ENCODE results near the gene POLR2I. TPM values are rescaled to one million over a fixed set of nuclear protein-coding genes. Genes with fewer than 3 reads are reported as not detected.

Gene POLR2I
- total and polyA plus RNA-seq, 2 of the 13 experiments (the other 11 are each of a cell fraction or from before 2014, with no cell fraction given): 40.5 to 104 TPM

DNA sequence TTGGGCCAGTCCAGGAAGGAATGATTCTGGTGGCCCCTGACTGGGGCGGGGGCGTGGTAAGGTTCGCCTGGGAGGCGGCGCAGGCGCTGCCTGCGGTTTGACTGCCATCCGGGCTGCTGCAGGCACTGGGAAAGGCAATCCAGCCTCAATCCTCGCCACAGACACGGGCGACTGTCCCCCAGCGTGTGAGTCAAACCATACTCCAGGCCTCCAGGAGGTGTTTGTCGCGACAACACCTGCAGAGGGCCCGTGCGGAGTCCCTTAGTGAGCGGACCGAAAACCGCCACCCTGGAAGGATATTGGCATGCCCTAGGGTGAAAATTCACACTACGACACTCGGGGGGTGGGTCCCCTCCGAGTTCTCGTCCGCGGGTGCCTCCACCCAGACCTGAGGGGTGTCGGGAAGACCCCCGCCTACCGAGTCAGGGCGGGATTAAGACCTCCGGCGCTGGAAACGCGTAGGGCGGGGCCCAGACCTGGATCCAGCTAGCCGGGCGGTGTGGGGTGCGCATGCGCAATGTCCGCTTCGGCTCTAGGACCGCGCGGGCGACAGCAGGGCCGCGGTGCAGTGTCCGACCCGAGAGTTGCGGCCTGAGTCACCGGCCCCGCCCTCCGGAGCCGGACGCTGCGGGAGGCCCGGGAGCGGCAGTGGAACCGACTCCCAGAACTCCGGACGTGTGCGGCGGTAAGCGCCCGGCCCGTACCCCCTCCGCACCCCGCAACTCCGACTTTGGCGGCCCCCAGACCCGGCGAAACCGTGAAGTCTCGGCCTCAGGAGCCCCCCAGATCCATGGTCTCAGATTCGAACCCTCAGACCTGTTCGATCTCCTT is 25.0 kb upstream of the POLR2I start, which contains the start of gene CAPNS1 (continued):
- TF ChIP-seq, protein P1, sequence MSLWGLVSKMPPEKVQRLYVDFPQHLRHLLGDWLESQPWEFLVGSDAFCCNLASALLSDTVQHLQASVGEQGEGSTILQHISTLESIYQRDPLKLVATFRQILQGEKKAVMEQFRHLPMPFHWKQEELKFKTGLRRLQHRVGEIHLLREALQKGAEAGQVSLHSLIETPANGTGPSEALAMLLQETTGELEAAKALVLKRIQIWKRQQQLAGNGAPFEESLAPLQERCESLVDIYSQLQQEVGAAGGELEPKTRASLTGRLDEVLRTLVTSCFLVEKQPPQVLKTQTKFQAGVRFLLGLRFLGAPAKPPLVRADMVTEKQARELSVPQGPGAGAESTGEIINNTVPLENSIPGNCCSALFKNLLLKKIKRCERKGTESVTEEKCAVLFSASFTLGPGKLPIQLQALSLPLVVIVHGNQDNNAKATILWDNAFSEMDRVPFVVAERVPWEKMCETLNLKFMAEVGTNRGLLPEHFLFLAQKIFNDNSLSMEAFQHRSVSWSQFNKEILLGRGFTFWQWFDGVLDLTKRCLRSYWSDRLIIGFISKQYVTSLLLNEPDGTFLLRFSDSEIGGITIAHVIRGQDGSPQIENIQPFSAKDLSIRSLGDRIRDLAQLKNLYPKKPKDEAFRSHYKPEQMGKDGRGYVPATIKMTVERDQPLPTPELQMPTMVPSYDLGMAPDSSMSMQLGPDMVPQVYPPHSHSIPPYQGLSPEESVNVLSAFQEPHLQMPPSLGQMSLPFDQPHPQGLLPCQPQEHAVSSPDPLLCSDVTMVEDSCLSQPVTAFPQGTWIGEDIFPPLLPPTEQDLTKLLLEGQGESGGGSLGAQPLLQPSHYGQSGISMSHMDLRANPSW (CRISPR knock-in tag; IDR thresholded peaks at IDR 0.05; ENCODE audit: borderline replicate concordance): peak; percentile 21; the same call in 1 of the 2 replicates
- TF ChIP-seq KLF11 (CRISPR knock-in tag; IDR thresholded peaks at IDR 0.05) (peak; percentile 71; the same call in 1 of the 2 replicates), TCF7 (IDR thresholded peaks at IDR 0.05; ENCODE audit: low read depth) (no peak), ZNF552 (CRISPR knock-in tag; IDR thresholded peaks at IDR 0.05; ENCODE audit: borderline replicate concordance) (peak; percentile 87), SOX6 (IDR thresholded peaks at IDR 0.05) (no peak), SOX6 (CRISPR knock-in tag; IDR thresholded peaks at IDR 0.05) (peak; percentile 70), HIVEP1 (CRISPR knock-in tag; IDR thresholded peaks at IDR 0.05) (no peak; the same call in 1 of the 2 replicates), ZNF468 (CRISPR knock-in tag; IDR thresholded peaks at IDR 0.05) (no peak), ZNF34 (CRISPR knock-in tag; IDR thresholded peaks at IDR 0.05; ENCODE audit: borderline replicate concordance) (0 out of 2 replicates have a peak, but pooled peaks have one; percentile 73), KLF15 (CRISPR knock-in tag; IDR thresholded peaks at IDR 0.05; ENCODE audit: borderline replicate concordance) (peak; percentile 81; the same call in 1 of the 2 replicates), DR1 (CRISPR knock-in tag; IDR thresholded peaks at IDR 0.05) (peak; percentile 47), SKI (IDR thresholded peaks at IDR 0.05; ENCODE audit: partially characterized antibody) (no peak), NR2F6 (IDR thresholded peaks at IDR 0.05) (no peak), NR2F6 (CRISPR knock-in tag; IDR thresholded peaks at IDR 0.05) (peak; percentile 54; the same call in 1 of the 2 replicates), ZBTB38 (CRISPR knock-in tag; IDR thresholded peaks at IDR 0.05) (peak; percentile 62; the same call in 1 of the 2 replicates), ZNF747 (CRISPR knock-in tag; IDR thresholded peaks at IDR 0.05; ENCODE audit: borderline replicate concordance) (0 out of 2 replicates have a peak, but pooled peaks have one; percentile 42), HNF4G (IDR thresholded peaks at IDR 0.05; ENCODE audit: borderline replicate concordance, low read depth, low read length) (no peak), HNF4G (CRISPR knock-in tag; IDR thresholded peaks at IDR 0.05; ENCODE audit: borderline replicate concordance, low read depth) (peak; percentile 79), PPARG (CRISPR knock-in tag; conservative IDR thresholded peaks at IDR 0.05) (peak; percentile 67), JUN (CRISPR knock-in tag; IDR thresholded peaks at IDR 0.05) (no peak), SUZ12 (IDR thresholded peaks at IDR 0.05; ENCODE audit: low read depth, low read length) (no peak), ZSCAN12 (CRISPR knock-in tag; IDR thresholded peaks at IDR 0.05) (peak; percentile 74; the same call in 1 of the 2 replicates)
- TF ChIP-seq, protein P2, sequence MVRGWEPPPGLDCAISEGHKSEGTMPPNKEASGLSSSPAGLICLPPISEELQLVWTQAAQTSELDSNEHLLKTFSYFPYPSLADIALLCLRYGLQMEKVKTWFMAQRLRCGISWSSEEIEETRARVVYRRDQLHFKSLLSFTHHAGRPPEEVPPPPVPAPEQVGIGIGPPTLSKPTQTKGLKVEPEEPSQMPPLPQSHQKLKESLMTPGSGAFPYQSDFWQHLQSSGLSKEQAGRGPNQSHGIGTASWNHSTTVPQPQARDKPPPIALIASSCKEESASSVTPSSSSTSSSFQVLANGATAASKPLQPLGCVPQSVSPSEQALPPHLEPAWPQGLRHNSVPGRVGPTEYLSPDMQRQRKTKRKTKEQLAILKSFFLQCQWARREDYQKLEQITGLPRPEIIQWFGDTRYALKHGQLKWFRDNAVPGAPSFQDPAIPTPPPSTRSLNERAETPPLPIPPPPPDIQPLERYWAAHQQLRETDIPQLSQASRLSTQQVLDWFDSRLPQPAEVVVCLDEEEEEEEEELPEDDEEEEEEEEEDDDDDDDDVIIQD (CRISPR knock-in tag; IDR thresholded peaks at IDR 0.05; ENCODE audit: low read depth): 0 out of 2 replicates have a peak, but pooled peaks have one; percentile 40
- TF ChIP-seq, protein P3, sequence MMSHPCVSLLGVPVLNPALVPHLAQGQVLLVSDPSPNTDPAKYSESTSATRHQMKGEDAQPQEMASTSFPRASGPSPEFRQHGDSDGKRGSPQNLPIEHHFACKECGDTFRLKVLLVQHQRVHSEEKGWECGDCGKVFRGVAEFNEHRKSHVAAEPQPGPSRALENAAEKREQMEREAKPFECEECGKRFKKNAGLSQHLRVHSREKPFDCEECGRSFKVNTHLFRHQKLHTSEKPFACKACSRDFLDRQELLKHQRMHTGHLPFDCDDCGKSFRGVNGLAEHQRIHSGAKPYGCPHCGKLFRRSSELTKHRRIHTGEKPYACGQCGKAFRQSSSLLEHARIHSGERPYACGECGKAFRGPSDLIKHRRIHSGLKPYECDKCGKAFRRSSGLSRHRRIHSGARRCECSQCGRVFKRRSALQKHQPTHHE (CRISPR knock-in tag; IDR thresholded peaks at IDR 0.05; ENCODE audit: borderline replicate concordance): 0 out of 2 replicates have a peak, but pooled peaks have one; percentile 11
